Heart left ventricle (tissue), 16 donors: ENCODE measurements around the gene DCUN1D2. TPM values are rescaled to one million over a fixed set of nuclear protein-coding genes. Genes with fewer than 3 reads are reported as not detected.

ENCODE experiments used
- ATAC-seq, 4 donors: fragments of 200-7000 bp; cut with Tn5 transposase; one replicate each; pipeline ENCODE4 v1.9.1; 2020 to 2022; ENCODE audit warnings: moderate library complexity in 4 of 4, mild to moderate bottlenecking in 3 of 4, moderate number of reproducible peaks in 1 of 4
- DNase-seq, 5 donors: peaks; one replicate each; pipeline ENCODE4 v3.0.0-alpha.2; 2020
- H3K27ac ChIP-seq, 12 donors: fragments of 200-600 bp; sonication (generic) in 4 of 12; one replicate each; pipeline versions ENCODE4 v1.5.0 to v1.8.0; 2016 to 2022; ENCODE audit warnings: mild to moderate bottlenecking in 2 of 12
- H3K27me3 ChIP-seq, 9 donors: fragments of 200-600 bp; sonication (generic) in 2 of 9; one replicate each; pipeline versions ENCODE4 v1.5.1 to v1.8.0; 2016 to 2022; ENCODE audit warnings: mild to moderate bottlenecking in 3 of 9
- H3K36me3 ChIP-seq, 9 donors: fragments of 200-600 bp; sonication (generic) in 2 of 9; one replicate each; pipeline versions ENCODE4 v1.5.0 to v1.8.0; 2018 to 2022; ENCODE audit warnings: mild to moderate bottlenecking in 2 of 9
- H3K4me1 ChIP-seq, 12 donors: fragments of 200-600 bp; sonication (generic) in 4 of 12; one replicate each; pipeline versions ENCODE4 v1.5.0 to v1.8.0; 2016 to 2022; ENCODE audit warnings: mild to moderate bottlenecking in 3 of 12
- H3K4me3 ChIP-seq, 12 donors: fragments of 200-600 bp; sonication (generic) in 4 of 12; one replicate each; pipeline versions ENCODE4 v1.5.0 to v1.8.0; 2017 to 2022; ENCODE audit warnings: mild to moderate bottlenecking in 9 of 12, moderate library complexity in 4 of 12
- H3K9me3 ChIP-seq, 12 donors: fragments of 200-600 bp; sonication (generic) in 4 of 12; one replicate each; pipeline versions ENCODE4 v1.5.0 to v1.8.0; 2016 to 2022; ENCODE audit warnings: mild to moderate bottlenecking in 1 of 12
- CTCF ChIP-seq, 12 donors: fragments of 200-600 bp; sonication (generic) in 4 of 12; IDR thresholded peaks; one replicate each; pipeline versions ENCODE4 v1.5.0 to v1.8.0; 2018 to 2022; ENCODE audit warnings: antibody characterized with exemption in 12 of 12, mild to moderate bottlenecking in 5 of 12
- POLR2A ChIP-seq, 2 donors: fragments of 450-650 bp; IDR thresholded peaks; one replicate each; pipeline ENCODE4 v1.6.1; 2017; ENCODE audit warnings: antibody characterized with exemption in 2 of 2, mild to moderate bottlenecking in 2 of 2, moderate library complexity in 2 of 2
- WGBS, 4 donors: extraction: QIAGEN DNeasy Blood & Tissue Kit in 2 of 4; methylation state at CpG; one replicate each; pipeline versions ENCODE4 v1.1.5 to v1.1.7; 2013 to 2018; 5-methylcytosine and 5-hydroxymethylcytosine counted together
- intact Hi-C, 10 donors: fragments of 100-400 bp; cut with DNase I; formaldehyde crosslinking; loops; one replicate each; pipeline versions ENCODE4 v1.11.1 to v1.14.2; 2022
- polyA plus RNA-seq, 2 donors: library from polyadenylated mRNA; stranded (reverse); fragments of 200-250 nt; gene quantifications; one replicate each; pipeline ENCODE4 v1.2.3, GENCODE V29; 2013
- total RNA-seq, 9 donors: library from RNA; depleted of rRNA in 2 of 9; stranded (reverse); fragments of >200 nt in 2 of 9; fragmentation: NEBNext Ultra II Directional in 3 of 9; extraction: Animal tissue kit (Norgen Biotek cat#: 25700) in 3 of 9; gene quantifications; one replicate each; pipeline versions ENCODE4 v1.1.0 to v1.2.4, GENCODE V29; 2016 to 2023
- donor health status: ischemic (EF 13 %, LVEDD 7.1; RV severe dilation, severe dysfunction).
- donor health status: healthy with polysubstance abuse.
- donor health status: DM: no; HTN: yes; CAD: no.
- donor health status: DM: no; HTN: no; CAD: no.
- donor health status: ischemic (EF 25% LVEDD 6.9; RV normal size, moderate dysfunction).
- donor health status: ischemic (EF 25% LVEDD 5.7; RV mildly dilated, moderate dysfunction).
- donor health status: healthy.
- donor health status: DM: yes; HTN: yes; CAD: no.
- donor health status: ischemic (EF 35%, LVEDD 5.7; RV mildly dilated, moderate dysfunction).
- donor health status: nonischemic (EF 11% LVEDD 7.7; RV severe dilation, severe dysfunction).
- donor health status: DM: yes; HTN: yes; CAD: no.
- donor health status: PGD.
- donor health status: ischemic (EF 29% LVEDD 5.4; RV normal size, mild dysfunction).
- donor health status: nonischemic (EF 23%, LVEDD 6.1; RV moderate dilation, normal function).

The DCUN1D2 gene
- total and polyA plus RNA-seq, 11 donors: 68.7 to 247 (median 153) TPM

GRCh38 chr13:113538689-113539058, 48.2 kb upstream of the DCUN1D2 start:
- TF ChIP-seq POLR2A (IDR thresholded peaks at IDR 0.05) (no peak), CTCF (IDR thresholded peaks at IDR 0.05) (no peak)
- Histone ChIP-seq H3K4me3 (no peak overlapping the region), H3K4me1 (peaks cover 0 to 2% (median 0%) of the 10 kb centered on the region in 12 donors), H3K9me3 (no peaks in the 10 kb centered on the region), H3K27ac (no peak overlapping the region), H3K36me3 (peaks cover 0 to 64% (median 38%) of the 10 kb centered on the region in 9 donors), H3K27me3 (no peaks in the 10 kb centered on the region)
- ATAC-seq (no peak), DNase-seq (no peak)
- intact Hi-C loops: no loop called here
- WGBS, 4 donors: 93 to 98% (median 96%) methylated on average over 28 of the region's 28 CpGs

- peak in 1 of 5 donors; percentile 6 for DNase-seq
- Histone ChIP-seq H3K4me1 (peaks cover 0 to 7% (median 0%) of the 10 kb centered on the region in 12 donors), H3K4me3 (no peak overlapping the region), H3K27me3 (no peaks in the 10 kb centered on the region), H3K9me3 (no peaks in the 10 kb centered on the region), H3K36me3 (peaks cover 0 to 69% (median 41%) of the 10 kb centered on the region in 9 donors), H3K27ac (no peak overlapping the region)
- TF ChIP-seq CTCF (IDR thresholded peaks at IDR 0.05): no peak
- TF ChIP-seq POLR2A (IDR thresholded peaks at IDR 0.05): no peak
- peak in 1 of 4 donors; percentile 23 for ATAC-seq
- intact Hi-C loops: no loop called here
- WGBS, 4 donors: 93 to 96% (median 94%) methylated on average over 21 of the region's 21 CpGs
These were observed 47.6 kb upstream of the DCUN1D2 start for GRCh38 chr13:113537909-113538688.

- intact Hi-C loops: no loop called here
These were observed 46.7 kb upstream of the DCUN1D2 start for GRCh38 chr13:113537205-113537604.

More at GRCh38 chr13:113537205-113537604, 46.7 kb upstream of the DCUN1D2 start:
- Histone ChIP-seq H3K36me3 (peaks cover 0 to 69% (median 41%) of the 10 kb centered on the region in 9 donors), H3K27me3 (no peaks in the 10 kb centered on the region), H3K9me3 (no peaks in the 10 kb centered on the region), H3K4me1 (peaks cover 0 to 12% (median 2%) of the 10 kb centered on the region in 12 donors), H3K4me3 (no peak overlapping the region), H3K27ac (no peak overlapping the region)
- ATAC-seq (no peak), DNase-seq (no peak)
- whole genome bisulfite sequencing, 4 donors: 91 to 96% (median 94%) methylated on average over 19 of the region's 19 CpGs
- TF ChIP-seq CTCF (IDR thresholded peaks at IDR 0.05): no peak
- no peak for TF ChIP-seq POLR2A (IDR thresholded peaks at IDR 0.05)
